Panc1 (cell line): ENCODE data around the gene CIC.
A peak's percentile ranks its signal among the peaks of the same experiment; 100 is the strongest.

Source experiments
- POLR2AphosphoS5 ChIP-seq: IDR thresholded peaks from 2 replicates; pipeline ENCODE4 v1.6.1; 2012; ENCODE audit warnings: mild to moderate bottlenecking, low read depth, low read length, moderate library complexity
- SIN3A ChIP-seq: IDR thresholded peaks from 2 replicates; pipeline ENCODE4 v1.6.1; 2012; ENCODE audit warnings: low read depth, mild to moderate bottlenecking, low read length, moderate library complexity, borderline replicate concordance; ENCODE audit not compliant: insufficient read depth
- TCF7L2 ChIP-seq: IDR thresholded peaks from 2 replicates; pipeline ENCODE4 v1.6.1; 2011; ENCODE audit warnings: mild to moderate bottlenecking, low read depth, low read length, inconsistent platforms
- TF ChIP-seq, protein P1 (sequence below): fragments of 450-650 bp; IDR thresholded peaks from 2 replicates; pipeline ENCODE4 v1.5.1; 2017; ENCODE audit warnings: mild to moderate bottlenecking
- TF ChIP-seq, protein P2 (sequence below), 2 experiments: IDR thresholded peaks; 2 replicates each; pipeline ENCODE4 v1.6.1; 2011 to 2012; ENCODE audit warnings: low read depth in 2 of 2, control low read depth in 1 of 2, low read length in 1 of 2, mild to moderate bottlenecking in 1 of 2, moderate library complexity in 1 of 2; ENCODE audit not compliant: insufficient read depth in 1 of 2

DNA sequence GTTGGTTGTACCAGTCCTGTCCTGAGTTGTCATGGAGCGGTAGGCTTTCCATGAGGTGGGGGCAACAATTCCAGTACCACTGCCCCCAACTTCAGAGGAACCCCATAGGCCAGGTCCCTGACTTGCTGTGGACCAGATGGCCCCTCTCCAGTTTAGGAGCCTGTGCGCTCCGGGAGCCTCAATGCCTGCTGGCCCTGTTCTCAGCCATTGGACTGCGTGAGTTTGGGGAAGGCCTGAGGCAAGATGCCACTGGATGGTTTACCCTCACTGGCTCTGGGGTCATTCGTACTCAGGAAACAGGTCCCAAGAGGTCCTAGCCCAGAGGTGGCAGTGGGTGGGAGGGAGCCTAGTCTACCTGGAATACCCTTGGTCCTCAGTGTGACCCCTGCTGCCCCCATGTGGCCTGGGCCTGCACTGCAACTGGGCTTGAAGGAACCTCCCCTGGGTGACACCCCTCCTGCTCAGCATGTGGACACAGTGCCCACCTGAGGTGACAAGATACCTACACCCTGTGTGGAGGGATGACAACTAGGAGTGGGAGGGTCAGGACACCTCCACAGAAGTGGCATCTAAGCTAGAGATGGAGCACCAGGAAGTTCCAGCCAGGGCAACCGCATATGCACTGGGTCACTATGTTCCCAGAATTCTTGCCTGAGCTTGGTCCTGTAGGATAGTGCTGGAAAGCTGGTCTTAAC lies 26.9 kb downstream of the CIC start:
- TF ChIP-seq, protein P1, sequence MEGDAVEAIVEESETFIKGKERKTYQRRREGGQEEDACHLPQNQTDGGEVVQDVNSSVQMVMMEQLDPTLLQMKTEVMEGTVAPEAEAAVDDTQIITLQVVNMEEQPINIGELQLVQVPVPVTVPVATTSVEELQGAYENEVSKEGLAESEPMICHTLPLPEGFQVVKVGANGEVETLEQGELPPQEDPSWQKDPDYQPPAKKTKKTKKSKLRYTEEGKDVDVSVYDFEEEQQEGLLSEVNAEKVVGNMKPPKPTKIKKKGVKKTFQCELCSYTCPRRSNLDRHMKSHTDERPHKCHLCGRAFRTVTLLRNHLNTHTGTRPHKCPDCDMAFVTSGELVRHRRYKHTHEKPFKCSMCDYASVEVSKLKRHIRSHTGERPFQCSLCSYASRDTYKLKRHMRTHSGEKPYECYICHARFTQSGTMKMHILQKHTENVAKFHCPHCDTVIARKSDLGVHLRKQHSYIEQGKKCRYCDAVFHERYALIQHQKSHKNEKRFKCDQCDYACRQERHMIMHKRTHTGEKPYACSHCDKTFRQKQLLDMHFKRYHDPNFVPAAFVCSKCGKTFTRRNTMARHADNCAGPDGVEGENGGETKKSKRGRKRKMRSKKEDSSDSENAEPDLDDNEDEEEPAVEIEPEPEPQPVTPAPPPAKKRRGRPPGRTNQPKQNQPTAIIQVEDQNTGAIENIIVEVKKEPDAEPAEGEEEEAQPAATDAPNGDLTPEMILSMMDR: peak; percentile 91
- TF ChIP-seq POLR2AphosphoS5 (peak; percentile 39; the same call in 1 of the 2 replicates), SIN3A (no peak), TCF7L2 (no peak)
- TF ChIP-seq, protein P2, sequence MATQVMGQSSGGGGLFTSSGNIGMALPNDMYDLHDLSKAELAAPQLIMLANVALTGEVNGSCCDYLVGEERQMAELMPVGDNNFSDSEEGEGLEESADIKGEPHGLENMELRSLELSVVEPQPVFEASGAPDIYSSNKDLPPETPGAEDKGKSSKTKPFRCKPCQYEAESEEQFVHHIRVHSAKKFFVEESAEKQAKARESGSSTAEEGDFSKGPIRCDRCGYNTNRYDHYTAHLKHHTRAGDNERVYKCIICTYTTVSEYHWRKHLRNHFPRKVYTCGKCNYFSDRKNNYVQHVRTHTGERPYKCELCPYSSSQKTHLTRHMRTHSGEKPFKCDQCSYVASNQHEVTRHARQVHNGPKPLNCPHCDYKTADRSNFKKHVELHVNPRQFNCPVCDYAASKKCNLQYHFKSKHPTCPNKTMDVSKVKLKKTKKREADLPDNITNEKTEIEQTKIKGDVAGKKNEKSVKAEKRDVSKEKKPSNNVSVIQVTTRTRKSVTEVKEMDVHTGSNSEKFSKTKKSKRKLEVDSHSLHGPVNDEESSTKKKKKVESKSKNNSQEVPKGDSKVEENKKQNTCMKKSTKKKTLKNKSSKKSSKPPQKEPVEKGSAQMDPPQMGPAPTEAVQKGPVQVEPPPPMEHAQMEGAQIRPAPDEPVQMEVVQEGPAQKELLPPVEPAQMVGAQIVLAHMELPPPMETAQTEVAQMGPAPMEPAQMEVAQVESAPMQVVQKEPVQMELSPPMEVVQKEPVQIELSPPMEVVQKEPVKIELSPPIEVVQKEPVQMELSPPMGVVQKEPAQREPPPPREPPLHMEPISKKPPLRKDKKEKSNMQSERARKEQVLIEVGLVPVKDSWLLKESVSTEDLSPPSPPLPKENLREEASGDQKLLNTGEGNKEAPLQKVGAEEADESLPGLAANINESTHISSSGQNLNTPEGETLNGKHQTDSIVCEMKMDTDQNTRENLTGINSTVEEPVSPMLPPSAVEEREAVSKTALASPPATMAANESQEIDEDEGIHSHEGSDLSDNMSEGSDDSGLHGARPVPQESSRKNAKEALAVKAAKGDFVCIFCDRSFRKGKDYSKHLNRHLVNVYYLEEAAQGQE (IDR thresholded peaks at IDR 0.05; ENCODE audit: insufficient read depth in 1 of 2, low read depth in 2 of 2, low read length in 1 of 2): 0 out of 4 replicates have a peak, but pooled peaks of 1 of the 2 experiments have one; percentile 27
